HG03159 (cell line): Measurements from ENCODE around the gene IL4I1.

Experiments used
- ATAC-seq: cut with Tn5 transposase; IDR thresholded peaks from one replicate; pipeline ENCODE4 v1.9.1; 2021; ENCODE audit warnings: mild to moderate bottlenecking, moderate library complexity; ENCODE audit not compliant: unreplicated experiment

Gene IL4I1

DNA sequence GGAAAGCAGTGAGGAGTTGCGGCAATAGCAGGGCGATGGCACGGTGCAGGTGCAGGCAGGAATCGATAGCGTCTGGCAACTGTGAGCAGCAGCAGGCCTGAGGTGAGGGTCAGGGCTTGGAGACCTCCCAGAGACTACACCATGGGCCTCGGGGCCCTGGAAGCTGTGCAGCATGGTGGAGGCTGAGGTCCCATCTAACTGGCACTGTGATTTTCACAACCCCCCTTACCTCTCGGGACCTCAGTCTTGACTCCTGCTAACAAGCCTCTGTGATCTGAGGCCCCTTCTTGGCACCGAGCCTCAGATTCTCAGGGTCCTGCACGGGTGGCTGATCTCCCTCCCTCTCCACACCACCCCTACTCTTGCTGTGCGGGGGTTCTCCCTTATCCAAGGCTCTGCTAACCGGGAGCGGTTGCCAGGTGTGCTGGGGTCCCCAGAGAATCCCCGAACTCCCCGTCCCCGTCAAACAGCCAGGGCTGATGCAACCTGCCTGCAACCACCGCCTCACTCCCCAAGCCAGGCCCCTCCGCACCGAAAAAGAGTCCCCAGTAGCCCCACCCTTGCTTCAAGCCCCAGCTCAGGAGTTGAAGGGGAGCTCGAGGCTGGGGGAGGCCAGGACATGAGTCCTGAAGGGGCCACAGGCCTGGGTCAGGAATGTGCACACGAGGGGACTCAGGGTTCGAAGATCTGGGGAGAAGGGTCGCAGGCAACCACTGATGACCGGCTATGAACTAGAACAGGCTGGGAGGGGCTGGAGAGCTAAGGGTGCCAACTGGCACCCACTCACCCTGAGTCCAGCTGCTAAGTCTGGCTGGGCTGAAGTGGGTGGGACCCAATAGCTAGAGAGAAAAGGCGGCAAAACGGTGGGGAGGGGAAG, 27.6 kb upstream of the IL4I1 start:
- ATAC-seq, result no peak

DNA sequence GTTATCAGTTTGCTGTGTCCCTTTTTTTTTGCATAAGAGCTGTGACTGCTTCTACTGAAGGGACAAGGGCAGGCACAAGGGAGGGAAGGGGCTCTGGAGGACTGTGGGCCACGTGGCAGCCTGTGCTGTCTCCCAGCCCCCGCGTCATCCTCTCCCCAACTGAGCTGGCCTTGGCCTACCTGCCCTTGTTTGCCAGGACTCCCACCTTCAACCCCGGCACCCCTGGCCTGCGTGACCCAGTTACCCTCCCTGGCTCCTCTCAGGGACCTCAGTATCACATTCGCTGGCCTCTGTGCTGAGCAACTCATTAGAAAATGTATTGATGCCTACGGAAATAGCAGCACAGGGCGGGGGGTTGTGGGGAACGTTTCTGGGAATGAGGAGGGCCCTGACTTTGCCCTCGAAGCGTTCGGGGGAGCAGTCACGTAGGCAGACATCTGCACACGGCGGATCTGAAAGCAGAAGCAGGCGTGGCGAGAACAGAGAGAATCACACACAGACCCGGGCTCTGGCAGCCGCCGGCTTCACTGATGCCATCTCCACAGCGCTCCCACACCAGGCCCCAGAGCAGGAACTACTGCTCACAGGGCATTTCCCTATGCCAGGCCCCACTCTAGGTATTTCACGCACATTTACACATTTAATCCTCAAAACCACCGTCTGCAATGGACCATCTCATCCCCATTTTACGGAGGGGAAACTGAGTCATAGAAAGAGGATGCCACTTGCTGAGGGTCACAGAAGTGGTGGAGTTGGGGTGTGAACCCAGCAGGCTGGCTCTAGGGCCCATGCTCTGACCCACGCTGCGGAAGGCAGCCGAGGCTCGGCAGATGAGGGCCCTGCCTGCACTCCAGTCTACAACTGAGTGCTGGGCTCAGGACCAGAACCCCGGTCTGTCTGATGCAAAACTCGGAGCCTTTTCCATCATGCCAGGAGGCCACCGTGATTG, 26.6 kb upstream of the IL4I1 start:
- no peak for ATAC-seq

DNA sequence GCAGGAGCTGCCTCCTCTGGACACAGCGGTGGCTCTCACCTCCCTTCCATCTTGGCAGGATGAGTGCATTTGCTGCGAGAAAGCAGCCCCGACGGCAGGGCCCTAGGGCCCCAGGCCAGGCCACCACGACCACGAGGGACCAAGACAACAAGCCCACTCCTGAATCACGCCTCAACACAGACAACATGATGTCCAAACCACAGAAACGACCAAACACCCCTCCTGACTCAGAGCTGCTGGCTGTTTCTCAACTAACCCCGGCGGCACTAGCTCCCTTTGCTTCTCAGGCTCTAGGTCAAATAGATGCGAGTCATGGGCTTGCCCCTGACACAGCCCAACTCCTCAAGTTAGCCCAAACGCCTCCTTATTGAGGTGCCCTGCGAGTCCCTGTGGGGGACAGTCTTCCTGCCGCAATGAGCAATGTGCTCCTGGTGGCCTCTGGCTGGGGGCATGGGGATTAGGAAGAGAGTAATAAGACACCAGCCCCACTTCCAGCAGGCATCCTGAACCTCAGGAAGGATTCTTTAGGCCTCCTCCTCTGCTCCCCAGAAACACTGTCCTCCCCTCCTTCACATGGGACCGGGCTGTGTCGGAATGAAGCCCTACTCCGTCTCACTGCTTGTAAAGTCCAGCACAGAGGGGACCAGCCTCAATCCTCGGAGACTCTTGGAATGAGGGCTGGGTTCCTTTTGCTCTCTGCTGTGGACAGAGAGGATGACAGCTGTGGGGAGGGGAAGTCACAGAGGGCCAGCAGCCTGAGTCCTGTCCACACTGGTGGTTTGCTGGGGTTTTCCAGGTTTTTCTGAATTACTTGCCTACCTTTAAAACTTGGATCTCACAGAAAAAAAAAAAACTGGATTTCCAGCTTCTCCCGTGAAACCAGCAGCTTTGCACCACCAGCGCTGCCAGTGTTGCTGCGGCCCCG, 25.4 kb upstream of the IL4I1 start:
- ATAC-seq, result no peak

DNA sequence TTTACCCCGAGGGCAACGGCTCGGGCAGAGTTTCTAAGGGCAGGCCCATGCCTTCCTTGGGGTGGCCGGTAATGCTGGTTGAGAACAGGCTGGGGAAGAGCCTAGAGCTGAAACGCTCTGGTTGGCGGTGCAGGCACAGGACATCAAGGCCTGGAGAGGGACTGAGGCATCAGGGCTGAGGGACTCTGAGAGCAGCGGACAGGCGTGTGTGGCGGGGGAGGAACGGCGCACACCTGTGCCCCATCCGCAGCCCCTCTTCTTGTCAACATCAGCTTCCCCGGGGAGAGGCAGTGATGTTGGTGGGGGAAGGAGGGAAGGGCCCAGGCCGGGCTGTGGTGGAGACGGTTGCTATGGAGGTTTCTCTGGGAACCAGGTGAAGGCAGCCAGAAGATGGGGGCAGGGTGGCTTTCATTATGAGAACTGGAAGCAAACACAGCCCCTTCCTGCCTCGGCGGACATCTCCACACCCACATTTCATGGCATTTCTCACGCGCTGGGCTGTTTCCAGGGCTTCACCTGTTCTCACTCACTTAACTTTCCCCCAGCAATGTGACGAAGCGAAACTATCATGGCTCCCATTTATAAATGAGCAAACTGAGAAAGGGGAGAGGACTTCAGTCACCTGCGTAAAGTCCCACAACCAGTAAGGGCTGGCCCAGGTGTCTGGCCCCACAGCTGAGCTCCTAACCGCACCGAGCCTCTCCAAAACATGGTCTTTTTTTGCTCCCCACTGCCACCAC, 24.1 kb upstream of the IL4I1 start:
- ATAC-seq, result no peak

DNA sequence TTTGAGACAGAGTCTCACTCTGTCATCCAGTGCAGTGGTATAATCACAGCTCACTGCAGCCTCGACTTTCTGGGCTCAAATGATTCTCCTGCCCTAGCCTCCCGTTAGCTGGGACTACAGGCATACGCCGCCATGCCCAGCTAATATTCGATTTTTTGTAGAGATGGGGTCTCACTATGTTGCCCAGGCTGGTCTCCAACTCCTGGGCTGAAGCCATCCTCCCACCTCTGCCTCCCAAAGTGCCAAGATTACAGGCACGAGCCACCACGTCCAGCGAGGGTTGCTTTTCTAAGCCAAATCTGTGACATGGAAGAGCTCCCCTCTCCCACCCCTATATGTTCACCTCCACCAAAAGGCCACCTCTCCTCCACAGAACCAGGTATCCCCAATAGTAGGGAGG, 21.4 kb upstream of the IL4I1 start:
- ATAC-seq, result no peak

DNA sequence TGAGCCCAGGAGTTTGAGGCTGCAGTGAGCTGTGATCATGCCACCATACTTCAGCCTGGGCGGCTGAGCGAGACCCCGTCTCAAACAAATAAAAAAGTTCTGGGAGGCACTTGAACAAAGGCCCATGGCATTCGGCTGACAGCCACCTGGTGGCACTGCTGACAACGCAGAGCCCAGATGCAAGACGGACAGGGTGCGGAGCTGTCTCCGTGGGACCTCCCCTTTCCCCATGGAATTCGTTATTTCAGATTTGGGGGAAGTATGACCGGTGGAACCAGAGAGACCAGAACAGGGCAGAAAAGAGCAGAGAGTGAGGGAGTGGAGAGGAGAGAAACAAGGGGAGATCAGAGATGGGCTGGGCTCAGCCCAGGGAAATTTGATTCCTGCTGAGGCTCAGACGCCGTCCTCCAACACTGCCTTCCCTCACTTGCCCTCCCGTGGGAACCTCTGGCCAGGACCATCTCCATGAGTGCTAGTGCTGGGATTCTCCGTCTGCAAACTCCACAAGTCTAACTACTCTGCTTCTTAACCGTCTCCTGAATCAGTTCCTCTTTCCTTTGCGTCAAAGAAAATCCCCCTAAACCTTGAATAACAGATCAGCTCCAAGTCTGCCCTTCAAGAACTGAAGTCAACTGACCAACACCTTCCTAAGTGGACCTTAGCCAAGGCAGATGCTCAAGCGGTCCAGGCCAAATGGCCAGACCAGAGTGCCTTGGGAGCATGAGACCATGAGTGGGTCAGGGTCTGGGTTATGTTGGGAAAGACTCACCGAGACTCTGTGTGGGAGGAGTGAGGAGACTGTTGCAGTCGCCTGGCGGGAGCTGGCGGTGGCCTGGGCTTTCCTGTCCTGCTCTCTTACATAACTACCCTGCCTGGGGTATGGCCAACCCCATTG, 20.4 kb upstream of the IL4I1 start:
- no peak for ATAC-seq

DNA sequence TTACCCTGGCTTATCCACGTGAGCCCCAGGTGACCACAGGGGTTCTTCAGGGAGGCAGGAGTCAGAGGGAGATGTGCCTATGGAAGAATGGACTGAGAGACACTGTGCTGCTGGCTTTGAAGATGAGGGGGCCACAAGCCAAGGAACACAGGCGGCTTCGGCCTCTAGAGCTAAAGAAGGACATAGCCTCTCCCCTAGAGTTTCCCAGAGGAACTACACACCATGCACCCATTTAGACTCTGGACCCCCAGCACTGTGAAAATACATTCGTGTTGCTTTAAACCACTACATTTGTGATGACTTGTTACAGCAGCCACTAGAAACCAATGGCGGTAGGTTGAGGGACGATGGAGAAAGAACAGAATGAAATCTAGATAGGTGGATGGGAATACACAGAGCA, 18.6 kb upstream of the IL4I1 start:
- ATAC-seq, result no peak

DNA sequence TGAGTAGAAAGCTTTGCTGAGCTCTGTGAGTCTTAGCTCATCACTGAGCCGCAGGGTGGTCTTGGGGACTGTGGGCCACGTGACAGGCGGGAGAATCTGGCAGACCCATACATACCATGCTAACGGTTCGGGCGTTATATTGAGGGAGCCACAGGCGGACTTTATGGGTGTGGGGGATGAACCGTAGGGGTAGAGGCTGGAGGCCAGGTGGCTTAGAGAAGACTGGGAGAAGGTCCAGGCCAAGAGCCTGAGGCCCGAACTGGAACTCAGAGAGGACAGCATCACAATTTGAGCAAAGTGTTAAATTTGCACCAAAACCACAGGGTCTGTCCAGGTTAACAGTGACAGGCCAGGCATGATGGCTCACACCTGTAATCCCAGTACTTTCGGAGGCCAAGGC, 17.0 kb upstream of the IL4I1 start:
- ATAC-seq, result no peak

DNA sequence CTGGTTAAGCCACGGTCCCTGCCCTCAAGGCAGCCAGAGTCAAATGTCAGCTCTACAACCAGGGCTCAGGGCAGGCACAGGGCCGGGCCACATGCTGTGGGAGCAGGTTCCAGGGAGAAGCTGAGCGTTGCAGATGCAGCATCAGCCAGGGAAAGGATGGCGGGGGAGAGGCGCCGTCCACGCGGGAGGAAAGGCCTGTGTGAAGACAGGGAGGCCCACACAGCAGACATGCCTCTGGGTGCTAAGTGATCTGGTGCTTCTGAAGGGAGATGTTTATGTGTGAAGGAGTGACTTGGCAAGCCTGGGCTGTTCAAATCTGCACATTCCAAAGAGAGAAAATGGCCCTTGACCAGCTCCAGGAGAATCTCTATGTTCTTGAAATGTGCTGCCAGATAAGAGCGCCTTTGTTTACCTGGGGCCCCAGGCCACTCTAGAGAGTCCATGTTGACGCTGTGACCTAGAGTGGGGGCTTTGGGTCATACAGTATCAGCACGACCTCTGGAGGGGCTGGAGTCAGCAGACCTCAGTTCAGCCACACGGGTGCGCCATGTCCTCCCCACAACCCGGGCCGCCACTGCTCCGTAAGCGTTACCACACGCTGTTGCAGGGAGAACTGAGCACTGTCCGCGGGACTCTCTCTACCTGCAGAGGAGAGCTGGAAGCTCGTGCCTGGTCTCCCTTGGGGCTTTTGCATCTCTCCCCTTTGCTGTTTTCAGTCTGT, 16.4 kb upstream of the IL4I1 start:
- no peak for ATAC-seq

DNA sequence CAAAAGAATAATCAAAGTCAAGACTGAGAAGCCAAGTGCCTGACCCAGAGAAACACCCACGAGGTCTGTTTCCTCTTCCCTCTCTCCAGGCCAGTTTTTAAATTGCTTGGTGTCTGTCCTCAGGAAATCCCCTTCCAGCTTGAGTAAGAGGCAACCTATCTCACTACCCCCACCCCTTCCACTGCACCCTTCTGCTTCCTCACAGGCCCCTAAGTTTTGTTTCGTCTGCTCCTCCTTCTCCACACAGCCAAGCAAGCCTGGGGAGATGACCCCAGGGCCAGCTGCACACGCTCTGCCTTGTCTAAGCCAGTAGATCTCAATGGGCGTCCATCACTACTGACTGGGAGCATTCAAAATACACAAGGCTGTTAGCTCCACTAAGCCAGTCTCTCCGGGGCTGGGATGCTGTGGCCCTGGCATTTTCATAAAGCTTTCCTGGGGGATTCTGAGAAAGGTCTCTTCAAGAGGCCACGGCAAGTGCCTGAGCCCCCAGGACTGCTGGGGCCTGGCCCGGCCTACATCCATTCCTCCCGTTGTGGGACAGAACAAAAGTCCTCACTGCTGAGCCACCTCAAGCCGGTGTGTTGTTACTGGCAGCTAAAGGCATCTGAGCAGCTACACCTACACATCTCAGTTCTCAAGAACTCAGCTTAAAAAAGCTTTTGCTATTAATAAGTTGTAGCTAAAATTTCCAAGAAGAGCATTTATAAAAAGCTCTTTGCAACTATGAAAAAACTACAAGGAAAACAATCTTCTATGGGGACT, 14.9 kb upstream of the IL4I1 start:
- ATAC-seq, result peak; percentile 44

DNA sequence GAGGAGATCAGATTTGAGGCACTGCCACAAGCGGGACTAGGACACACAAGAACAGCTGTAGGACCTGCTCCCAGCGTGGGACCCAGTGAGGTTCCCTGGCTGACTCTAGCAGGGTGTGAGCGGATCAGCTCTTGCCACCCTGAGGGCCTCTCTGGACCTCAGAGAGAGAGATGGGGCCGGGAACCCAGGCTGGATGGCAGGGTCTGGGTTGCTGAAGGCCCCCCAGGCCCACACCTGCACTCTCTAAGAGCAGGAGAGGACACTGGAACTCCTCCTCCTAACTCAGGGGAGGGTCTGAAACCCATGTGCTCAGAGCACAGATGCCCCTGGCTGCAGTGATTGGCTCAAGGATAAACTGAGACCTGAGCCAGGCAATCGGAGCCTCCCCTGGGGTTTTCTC, 13.5 kb upstream of the IL4I1 start:
- no peak for ATAC-seq

DNA sequence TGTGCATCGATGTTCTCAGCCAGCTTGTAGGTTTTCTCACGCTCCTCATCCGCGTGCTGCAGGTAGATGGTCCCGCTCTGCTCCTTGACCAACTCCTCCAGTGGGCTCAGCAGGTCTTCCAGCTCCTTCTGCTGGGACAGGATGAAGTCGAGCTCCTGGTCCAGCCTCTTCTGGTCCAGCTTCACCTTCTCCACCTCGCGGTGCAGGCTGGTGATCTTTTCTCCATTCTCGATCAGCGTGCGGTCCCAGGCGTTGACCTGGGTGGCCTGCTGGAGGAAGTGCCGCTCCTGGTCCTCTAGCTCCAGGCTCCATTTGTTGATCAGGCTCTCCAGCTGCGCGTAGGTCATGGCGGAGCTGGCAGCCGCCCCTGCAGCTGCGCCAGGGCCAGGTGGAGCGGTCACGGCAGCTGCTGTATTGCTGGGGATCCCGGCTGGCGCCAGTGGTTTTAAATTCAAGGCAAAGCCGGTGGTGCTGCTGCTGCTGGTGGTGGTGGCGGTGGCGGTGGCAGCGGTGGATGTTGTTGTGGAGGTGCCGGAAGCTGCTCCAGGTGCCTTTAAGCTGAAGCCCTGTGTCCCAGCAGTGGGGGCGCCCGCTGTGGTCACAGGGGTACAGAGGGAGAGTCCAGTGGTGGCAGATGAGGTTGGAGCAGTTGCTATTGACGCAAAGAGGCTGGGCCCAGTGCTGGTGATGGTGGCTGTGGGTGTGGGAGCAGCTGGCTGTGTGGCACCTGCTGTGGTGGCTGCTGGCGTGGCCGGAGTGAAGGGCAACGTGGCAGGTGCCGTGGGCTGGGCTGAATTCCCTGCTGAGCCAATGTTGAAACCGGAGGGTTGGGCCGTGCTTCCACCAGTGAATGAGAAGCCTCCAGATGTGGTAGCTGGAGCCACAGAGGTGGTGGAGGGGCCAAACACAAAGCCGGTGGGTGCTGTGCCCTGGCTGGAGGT, 12.1 kb upstream of the IL4I1 start:
- no peak for ATAC-seq

DNA sequence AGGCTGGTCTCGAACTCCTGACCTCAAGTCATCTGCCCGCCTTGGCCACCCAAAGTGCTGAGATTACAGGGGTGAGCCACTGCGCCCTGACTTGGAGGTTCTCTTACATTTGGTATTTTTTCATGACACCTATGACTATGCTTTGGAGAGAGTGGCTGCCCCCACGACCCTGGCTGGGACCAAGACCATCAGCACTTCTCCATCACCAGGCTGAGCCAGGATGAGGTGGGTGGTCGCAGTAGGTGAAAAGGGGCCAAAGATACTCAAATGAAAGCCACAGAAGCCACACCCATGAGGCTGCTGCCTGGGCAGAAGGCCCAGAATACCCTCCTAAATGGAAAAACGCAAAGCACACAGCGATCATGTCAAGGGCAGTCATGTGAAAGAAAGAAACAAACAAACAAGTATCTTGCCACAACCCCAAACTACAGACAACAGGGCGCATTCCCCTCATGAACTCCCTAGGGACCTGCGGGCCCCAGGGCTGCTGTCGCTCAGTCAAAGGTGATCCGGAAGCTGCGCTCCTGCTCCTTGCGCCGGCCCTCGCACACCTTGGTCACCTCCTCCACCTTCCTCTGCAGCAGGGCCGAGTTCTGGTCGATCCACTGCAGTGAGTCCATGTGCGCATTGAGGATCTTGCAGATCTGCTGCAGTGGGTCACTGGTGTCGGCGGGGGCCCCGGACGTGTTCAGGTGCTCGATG, 11.2 kb upstream of the IL4I1 start:
- ATAC-seq, result no peak

DNA sequence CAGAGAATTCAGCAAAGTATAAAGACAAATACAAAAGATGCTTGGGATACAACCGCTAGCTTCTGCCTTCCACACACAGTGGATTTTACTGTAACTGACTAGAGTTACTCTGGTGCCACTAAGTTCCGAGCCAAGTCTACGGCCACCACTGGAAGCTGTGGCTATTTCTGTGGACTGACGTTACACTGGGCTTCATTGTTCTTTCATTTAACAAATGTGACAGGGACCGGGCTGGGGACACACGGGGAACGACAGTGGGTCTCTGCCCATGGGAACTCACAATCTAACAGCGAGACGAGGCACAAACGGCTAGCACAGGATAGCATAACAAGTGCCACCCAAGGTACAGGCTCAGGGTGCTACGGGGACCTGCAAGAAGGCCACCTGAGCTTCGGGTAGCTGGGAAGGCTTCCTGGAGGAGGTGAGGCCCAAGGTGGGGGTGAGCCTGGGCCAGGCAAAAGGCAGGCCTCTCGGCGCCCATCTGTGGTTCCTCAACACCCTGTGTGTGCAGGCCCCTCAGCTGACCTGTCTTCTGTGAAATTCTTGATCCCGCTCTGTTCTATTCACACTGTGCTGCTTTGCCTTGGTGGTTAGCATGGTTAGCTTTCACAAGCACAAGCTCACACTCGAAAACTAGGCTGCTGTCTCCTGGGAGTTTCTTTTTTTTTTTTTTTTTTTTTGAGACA, 10.3 kb upstream of the IL4I1 start:
- no peak for ATAC-seq

DNA sequence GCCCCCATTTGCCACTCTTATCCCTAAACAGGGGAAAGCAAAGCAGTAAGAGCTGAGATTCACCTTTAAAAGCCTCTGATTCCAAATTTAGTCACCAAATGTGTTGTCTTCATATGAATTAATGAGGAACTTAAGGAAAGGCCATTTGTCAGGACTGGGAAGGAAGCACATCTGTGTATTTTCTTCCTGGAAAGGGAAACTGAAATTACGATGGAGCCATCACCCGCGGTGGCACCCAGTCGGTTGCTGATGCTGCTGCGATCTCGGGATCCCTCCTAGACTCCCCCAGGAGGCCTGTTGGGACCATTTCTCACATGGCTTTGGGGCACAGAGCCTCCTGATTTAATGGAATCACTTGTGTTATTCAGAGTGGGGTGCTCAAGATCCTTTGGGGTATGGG, 7.4 kb upstream of the IL4I1 start:
- no peak for ATAC-seq
